ENCODE data around the gene INTS11. TPM values are rescaled to one million over a fixed set of nuclear protein-coding genes. Genes with fewer than 3 reads are reported as not detected.

The INTS11 gene
- total RNA-seq, 1 experiment from 2014 or later, result 103 TPM

DNA sequence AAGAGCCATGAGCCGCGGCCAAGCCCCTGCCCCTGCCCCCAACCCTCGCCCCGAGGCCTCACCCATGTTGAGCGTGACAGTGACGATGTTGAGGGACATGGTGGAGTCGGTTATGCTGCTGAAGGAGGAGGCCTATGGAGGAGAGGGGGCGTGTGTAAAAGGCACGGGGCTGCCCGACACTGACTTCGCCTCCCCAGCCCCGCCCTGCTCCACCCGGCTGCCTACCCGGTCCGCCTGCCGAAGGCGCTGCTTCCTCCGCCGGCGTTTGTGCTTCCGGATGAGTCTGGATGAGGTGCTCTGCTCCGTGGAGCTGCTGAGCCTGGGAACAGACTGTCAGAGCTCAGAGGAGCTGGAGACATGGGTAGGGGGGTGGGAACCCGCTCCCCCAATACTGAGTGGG lies 15.7 kb upstream of the INTS11 start:
- no peaks in the 10 kb centered on the region; the same call in 1 of the 2 replicates for H3K36me3 ChIP-seq (ENCODE audit: control insufficient read depth, insufficient read depth, low read length)
- H3K9me3 Mint-ChIP-seq (ENCODE audit: unreplicated experiment), result no peaks in the 10 kb centered on the region

DNA sequence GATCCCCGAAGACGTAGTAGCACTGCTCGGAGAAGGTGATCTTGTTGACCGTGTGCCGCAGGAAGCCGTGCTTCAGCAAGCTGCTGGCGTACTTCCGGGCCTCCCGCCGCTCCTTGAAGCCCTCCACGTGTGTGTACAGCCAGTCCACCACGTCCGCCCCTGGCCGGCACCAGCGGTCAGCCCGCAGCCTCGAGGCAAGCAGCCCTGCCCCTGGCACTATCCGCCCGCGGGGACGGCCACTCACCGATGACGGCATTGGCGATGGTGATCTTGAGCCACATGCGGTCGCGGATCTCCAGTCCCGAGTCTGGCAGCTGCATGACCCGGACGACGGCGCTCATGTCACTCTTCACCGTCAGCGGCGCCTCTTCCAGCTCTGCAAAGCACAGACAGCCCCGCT lies 13.8 kb upstream of the INTS11 start:
- no peaks in the 10 kb centered on the region for H3K27me3 ChIP-seq (replicated peaks; ENCODE audit: control insufficient read depth, insufficient read depth, low read length)
- BruUV-seq (replicated peaks), result no TSS peak
- TF ChIP-seq, protein P1, sequence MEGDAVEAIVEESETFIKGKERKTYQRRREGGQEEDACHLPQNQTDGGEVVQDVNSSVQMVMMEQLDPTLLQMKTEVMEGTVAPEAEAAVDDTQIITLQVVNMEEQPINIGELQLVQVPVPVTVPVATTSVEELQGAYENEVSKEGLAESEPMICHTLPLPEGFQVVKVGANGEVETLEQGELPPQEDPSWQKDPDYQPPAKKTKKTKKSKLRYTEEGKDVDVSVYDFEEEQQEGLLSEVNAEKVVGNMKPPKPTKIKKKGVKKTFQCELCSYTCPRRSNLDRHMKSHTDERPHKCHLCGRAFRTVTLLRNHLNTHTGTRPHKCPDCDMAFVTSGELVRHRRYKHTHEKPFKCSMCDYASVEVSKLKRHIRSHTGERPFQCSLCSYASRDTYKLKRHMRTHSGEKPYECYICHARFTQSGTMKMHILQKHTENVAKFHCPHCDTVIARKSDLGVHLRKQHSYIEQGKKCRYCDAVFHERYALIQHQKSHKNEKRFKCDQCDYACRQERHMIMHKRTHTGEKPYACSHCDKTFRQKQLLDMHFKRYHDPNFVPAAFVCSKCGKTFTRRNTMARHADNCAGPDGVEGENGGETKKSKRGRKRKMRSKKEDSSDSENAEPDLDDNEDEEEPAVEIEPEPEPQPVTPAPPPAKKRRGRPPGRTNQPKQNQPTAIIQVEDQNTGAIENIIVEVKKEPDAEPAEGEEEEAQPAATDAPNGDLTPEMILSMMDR (IDR thresholded peaks at IDR 0.05; ENCODE audit: insufficient read depth in 1 of 2, low read depth in 1 of 2, low read length in 1 of 2, severe bottlenecking in 1 of 2, unreplicated experiment in 1 of 2), result no peak
- no peaks in the 10 kb centered on the region for H3K4me1 ChIP-seq
- no peak overlapping the region for H3K4me3 ChIP-seq (ENCODE audit: low read depth, low read length)
- no peak for DNase-seq
- Mint-ChIP-seq H3K27me3 (ENCODE audit: insufficient read depth, unreplicated experiment) (no peaks in the 10 kb centered on the region), H3K36me3 (ENCODE audit: insufficient read depth, unreplicated experiment) (peaks cover 45% of the 10 kb centered on the region), H3K4me3 (ENCODE audit: unreplicated experiment) (no peak overlapping the region), H3K4me1 (ENCODE audit: low read depth, unreplicated experiment) (no peaks in the 10 kb centered on the region), H3K9me3 (ENCODE audit: unreplicated experiment) (no peaks in the 10 kb centered on the region), H3K27ac (ENCODE audit: unreplicated experiment) (no peak overlapping the region)
- intact Hi-C loops (cut with micrococcal nuclease; ENCODE audit: unreplicated experiment), result no loop called here
- ChIA-PET POLR2A (no interaction called here), CTCF (no interaction called here)
- H3K36me3 ChIP-seq (ENCODE audit: control insufficient read depth, insufficient read depth, low read length), result no peaks in the 10 kb centered on the region; the same call in 1 of the 2 replicates
- H3K9me3 ChIP-seq, result no peaks in the 10 kb centered on the region

More for the DNA sequence above, 15.7 kb upstream of the INTS11 start:
- POLR2A ChIA-PET, result no interaction called here
- BruUV-seq (replicated peaks), result no TSS peak
- no peak for DNase-seq
- peaks cover 35% of the 10 kb centered on the region for H3K36me3 Mint-ChIP-seq (ENCODE audit: insufficient read depth, unreplicated experiment)
- H3K4me3 ChIP-seq (ENCODE audit: low read depth, low read length), result no peak overlapping the region
- no peaks in the 10 kb centered on the region for H3K27me3 ChIP-seq (replicated peaks; ENCODE audit: control insufficient read depth, insufficient read depth, low read length)
- 0 out of 2 replicates have a peak, but pooled peaks cover 1% of the 10 kb centered on the region for H3K4me1 ChIP-seq
- H3K27me3 Mint-ChIP-seq (ENCODE audit: insufficient read depth, unreplicated experiment), result no peaks in the 10 kb centered on the region
- CTCF ChIA-PET, result no interaction called here
- H3K9me3 ChIP-seq, result no peaks in the 10 kb centered on the region
- H3K4me3 Mint-ChIP-seq (ENCODE audit: unreplicated experiment), result no peak overlapping the region
- intact Hi-C loops (cut with micrococcal nuclease; ENCODE audit: unreplicated experiment), result loop anchor here (10.0 kb wide), 1 partner anchor 165 kb away; no protein-coding TSS in a partner anchor
- TF ChIP-seq, protein P1 (IDR thresholded peaks at IDR 0.05; ENCODE audit: insufficient read depth in 1 of 2, low read depth in 1 of 2, low read length in 1 of 2, severe bottlenecking in 1 of 2, unreplicated experiment in 1 of 2), result no peak
- H3K4me1 Mint-ChIP-seq (ENCODE audit: low read depth, unreplicated experiment), result no peaks in the 10 kb centered on the region
- H3K27ac Mint-ChIP-seq (ENCODE audit: unreplicated experiment), result no peak overlapping the region

DNA sequence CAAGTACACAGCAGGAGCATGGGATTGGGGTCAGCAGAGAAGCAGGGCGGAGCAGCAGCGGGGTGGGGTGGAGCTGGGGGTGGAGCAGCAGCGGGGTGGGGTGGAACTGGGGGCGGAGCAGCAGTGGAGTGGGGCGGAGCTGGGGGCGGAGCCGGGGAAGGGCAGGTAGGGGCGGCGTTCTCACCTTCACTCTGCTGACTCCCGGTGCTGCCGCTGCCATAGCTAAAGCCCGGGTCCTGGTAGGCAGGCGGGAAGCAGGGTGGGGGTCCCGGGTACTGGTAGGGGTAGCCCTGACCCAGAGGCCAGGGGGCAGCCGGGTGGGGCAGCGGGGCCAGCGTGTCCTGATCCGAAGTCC lies 13.3 kb upstream of the INTS11 start:
- Mint-ChIP-seq H3K9me3 (ENCODE audit: unreplicated experiment) (no peaks in the 10 kb centered on the region), H3K36me3 (ENCODE audit: insufficient read depth, unreplicated experiment) (peaks cover 40% of the 10 kb centered on the region), H3K4me3 (ENCODE audit: unreplicated experiment) (no peak overlapping the region), H3K27ac (ENCODE audit: unreplicated experiment) (no peak overlapping the region), H3K4me1 (ENCODE audit: low read depth, unreplicated experiment) (no peaks in the 10 kb centered on the region), H3K27me3 (ENCODE audit: insufficient read depth, unreplicated experiment) (no peaks in the 10 kb centered on the region)
- no peak for DNase-seq
- H3K4me3 ChIP-seq (ENCODE audit: low read depth, low read length), result no peak overlapping the region
- H3K36me3 ChIP-seq (ENCODE audit: control insufficient read depth, insufficient read depth, low read length), result no peaks in the 10 kb centered on the region; the same call in 1 of the 2 replicates
- H3K9me3 ChIP-seq, result no peaks in the 10 kb centered on the region
- BruUV-seq (replicated peaks), result no TSS peak
- intact Hi-C loops (cut with micrococcal nuclease; ENCODE audit: unreplicated experiment), result no loop called here
- no peaks in the 10 kb centered on the region for H3K4me1 ChIP-seq
- TF ChIP-seq, protein P1 (IDR thresholded peaks at IDR 0.05; ENCODE audit: insufficient read depth in 1 of 2, low read depth in 1 of 2, low read length in 1 of 2, severe bottlenecking in 1 of 2, unreplicated experiment in 1 of 2), result no peak
- H3K27me3 ChIP-seq (replicated peaks; ENCODE audit: control insufficient read depth, insufficient read depth, low read length), result no peaks in the 10 kb centered on the region
- ChIA-PET CTCF (no interaction called here), POLR2A (no interaction called here)

All from Caco-2 (cell line).